ENCODE data around the gene IFNA5.

Gene IFNA5

GRCh38 chr9:21294364-21294774 is 10.7 kb downstream of the IFNA5 start:
- DNase-seq (ENCODE audit: low spot score) = no peak

- DNase-seq (ENCODE audit: low spot score) = no peak
Observed at GRCh38 chr9:21289848-21290247, 15.3 kb downstream of the IFNA5 start.

- DNase-seq (ENCODE audit: low spot score) = no peak
Observed at GRCh38 chr9:21287280-21287679, 17.8 kb downstream of the IFNA5 start.

GRCh38 chr9:21286659-21287058 is 18.5 kb downstream of the IFNA5 start:
- DNase-seq (ENCODE audit: low spot score) = no peak

GRCh38 chr9:21286099-21286498 is 19.0 kb downstream of the IFNA5 start:
- DNase-seq (ENCODE audit: low spot score) = no peak

- DNase-seq (ENCODE audit: low spot score) = no peak
Observed at GRCh38 chr9:21281275-21281674, 23.8 kb downstream of the IFNA5 start.

GRCh38 chr9:21268347-21268657 is 36.8 kb downstream of the IFNA5 start:
- no peak for DNase-seq (ENCODE audit: low spot score)

- DNase-seq (ENCODE audit: low spot score) = no peak
Observed at GRCh38 chr9:21267485-21268346, 37.4 kb downstream of the IFNA5 start.

GRCh38 chr9:21266733-21267484 is 38.2 kb downstream of the IFNA5 start:
- DNase-seq (ENCODE audit: low spot score) = no peak

- no peak for DNase-seq (ENCODE audit: low spot score)
Observed at GRCh38 chr9:21265421-21266189, 39.5 kb downstream of the IFNA5 start.

GRCh38 chr9:21255538-21256212 is 49.4 kb downstream of the IFNA5 start:
- DNase-seq (ENCODE audit: low spot score) = no peak

All from CD4-positive, alpha-beta T cell treated with Interleukin-2 at 100 ng/mL for 4 hours (primary cell).